ENCODE measurements around the gene ATP1A4.

Gene ATP1A4

GRCh38 chr1:160178731-160179130, 27.3 kb downstream of the ATP1A4 start:
- no peak for DNase-seq

DNA sequence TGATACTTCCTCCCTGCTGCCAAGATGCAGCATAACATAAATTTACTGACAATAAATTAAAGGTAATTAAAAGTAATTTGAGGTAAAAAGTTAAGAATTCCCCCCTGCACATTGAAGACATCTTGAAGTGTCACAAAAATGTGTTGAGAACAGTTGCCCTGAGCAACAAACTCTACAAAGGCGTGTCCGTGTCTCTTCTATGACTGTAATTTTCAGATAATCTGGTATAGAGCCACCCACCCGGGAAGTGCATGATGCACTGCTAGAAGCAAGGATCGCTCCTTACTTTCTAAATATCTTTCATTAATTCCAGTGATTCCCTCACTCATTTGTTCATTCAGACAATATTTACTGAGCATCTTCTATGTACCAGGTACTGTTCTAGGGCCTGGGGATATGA, 27.9 kb downstream of the ATP1A4 start:
- DNase-seq, result no peak

GRCh38 chr1:160186246-160186645, 34.8 kb downstream of the ATP1A4 start:
- DNase-seq, result no peak

DNA sequence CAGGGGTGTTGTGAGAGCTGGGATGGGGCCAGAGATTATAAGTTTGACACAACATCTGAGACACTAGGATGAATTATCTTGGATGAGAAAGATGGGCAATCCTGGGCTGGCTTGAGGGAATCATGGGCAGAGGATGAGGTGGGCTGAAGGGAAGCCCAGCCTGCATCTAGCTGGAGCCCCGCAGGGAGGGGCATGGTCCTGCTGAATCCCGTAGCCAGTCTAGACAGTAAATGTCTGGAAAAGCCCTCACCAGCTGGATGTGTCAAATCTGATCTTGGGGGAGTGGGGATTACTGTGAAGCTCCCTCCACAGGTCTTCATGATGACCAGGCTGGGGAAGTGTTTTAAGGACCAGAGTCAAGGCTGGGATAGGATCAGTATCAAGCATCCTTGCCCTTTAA, 35.3 kb downstream of the ATP1A4 start:
- no peak for DNase-seq

DNA sequence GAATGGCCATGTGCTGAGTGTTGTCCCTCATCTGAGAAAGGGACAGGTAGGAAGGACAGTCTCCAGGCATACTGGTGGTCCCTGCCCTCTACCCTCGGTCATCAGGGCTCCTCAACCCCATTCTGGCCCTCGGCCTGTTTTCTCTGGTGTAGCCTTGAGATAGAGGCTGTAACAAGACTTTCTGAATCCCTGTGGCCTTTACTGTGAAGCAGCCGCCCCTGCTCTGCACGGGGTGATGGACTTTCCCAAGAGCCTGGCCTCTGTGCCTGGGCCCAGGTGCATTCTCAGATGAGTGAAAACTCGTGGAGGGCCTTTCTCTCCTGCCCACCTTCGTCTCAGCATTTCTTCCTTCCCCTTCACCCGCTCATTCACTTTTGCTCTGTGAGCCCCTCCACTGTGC, 36.0 kb downstream of the ATP1A4 start:
- DNase-seq, result no peak

GRCh38 chr1:160188341-160188740, 36.9 kb downstream of the ATP1A4 start:
- no peak for DNase-seq

DNA sequence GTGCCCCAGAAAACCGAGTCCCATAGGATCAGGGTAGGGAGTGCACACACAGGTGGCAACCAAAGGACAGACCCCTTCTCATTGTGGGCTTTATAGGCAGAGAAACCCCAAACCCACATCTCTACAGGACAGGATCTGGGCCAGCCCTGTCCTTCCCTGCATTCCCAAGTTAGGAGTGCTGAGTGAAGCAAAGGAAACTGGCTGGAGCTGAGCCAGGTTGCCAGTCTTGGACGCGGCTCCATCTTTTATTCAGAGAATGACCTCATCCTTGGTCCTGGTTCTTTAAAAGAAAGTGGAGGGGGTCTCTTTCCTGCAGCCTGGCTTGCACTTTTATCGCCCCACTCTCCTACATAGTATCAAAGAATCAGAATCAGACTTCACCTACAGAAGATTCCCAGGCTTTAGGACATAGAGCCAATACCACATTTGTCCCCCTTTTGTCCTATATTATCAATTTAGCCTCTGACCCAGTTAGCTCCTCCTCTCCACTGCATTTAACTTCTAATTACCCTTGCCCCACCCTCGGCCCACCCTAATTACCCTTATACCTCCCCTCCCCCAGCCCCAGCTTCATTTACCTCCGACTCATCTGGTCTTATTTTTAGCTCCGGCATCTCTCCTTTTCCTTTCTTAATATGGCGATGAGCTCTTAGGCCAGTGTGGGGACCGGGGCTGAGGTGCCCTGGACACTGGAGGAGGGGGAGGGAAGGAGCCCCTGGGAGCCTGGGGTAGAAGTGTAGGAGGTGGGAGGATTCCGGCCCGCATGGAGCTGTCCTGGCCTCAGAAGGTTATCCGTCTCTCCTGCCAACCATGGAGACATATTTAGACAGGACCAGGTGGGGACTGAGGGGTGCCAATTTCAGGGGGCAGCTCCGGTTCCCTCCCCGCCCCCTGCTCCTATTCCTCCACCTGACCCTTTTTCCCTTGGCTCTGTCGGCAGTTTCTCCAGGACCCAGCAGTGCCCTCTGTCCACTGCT, 38.5 kb downstream of the ATP1A4 start, which contains the start of gene CASQ1:
Gene CASQ1 (plus strand): TSS at position 927 of the 977 bp plus-strand sequence. CDS start 177 bp downstream, outside the sequence.
- peak; percentile 80 for DNase-seq

DNA sequence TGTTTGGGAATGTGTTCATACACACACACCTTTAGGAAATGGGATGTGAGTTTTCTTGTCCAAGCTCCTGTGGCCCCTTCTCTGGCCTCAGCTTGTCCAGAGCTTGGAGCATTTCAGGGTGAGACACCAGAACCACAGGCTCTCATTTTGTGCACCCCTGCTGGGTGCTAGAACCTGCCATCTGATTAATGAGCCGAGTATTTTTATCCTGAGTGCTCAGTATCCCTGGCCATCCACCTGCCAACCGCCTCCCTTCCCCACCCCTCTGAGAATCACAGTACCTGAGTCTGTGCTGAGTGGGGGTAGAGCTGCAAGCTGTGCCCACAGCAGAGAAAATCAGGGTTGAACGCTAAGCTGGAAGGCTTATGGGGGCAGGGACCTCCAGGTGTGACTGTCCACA, 40.4 kb downstream of the ATP1A4 start:
- DNase-seq, result peak; percentile 34

DNA sequence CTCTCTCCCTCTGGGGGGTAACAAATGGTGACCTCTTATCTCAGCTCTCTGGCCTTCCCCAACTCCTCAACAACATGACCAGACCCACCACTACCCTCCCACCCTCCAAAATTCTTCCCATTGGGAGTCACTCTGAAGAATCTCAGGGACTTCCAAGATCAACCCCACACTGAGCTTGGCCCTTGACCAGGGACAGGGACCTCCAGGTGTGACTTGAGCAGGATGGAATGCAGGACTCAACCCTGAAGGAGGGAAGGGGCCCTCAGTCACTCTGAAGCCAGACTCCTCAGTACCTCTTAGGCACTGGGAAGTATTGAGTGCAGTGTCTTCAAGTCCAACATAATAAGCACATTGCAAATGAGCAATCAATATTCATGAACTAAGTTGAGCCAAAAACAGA, 40.8 kb downstream of the ATP1A4 start:
- DNase-seq, result no peak

- peak; percentile 93 for DNase-seq
These were observed 41.9 kb downstream of the ATP1A4 start for GRCh38 chr1:160193091-160193819.

GRCh38 chr1:160193832-160194736, 42.7 kb downstream of the ATP1A4 start:
- DNase-seq, result no peak

DNA sequence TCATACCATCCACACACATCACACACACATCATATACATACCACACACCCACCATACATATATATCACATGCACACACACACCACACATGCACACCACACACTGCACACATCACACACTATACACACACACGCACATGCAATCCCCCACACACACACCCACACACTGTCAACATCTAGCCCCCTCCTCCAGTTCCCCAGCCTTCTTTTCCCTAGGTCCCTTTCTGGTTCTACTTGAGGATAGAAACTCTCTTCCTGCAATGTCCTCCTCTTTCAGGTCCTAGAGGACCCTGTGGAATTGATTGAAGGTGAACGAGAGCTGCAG, 43.3 kb downstream of the ATP1A4 start:
- no peak for DNase-seq

- no peak for DNase-seq
These were observed 44.7 kb downstream of the ATP1A4 start for GRCh38 chr1:160196143-160196542.

DNA sequence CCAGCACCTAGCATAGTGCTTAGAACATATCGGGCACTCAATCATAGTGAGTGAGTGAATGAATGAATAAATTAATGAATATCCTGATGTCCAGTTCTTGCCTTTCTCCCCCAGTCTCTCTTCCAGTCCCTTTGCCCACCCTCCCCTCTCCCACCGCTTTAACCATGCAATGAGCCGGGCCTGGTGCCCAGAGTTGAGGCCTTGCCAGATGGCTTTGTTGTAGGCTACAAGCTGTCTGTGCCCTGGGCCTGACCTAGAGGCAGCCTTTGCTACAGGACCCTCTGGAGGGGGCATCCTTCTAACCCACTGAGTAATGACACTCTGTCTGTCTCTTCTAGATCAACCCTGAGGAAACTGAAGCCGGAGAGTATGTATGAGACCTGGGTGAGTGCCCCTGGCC, 45.8 kb downstream of the ATP1A4 start:
- DNase-seq, result no peak

DNA sequence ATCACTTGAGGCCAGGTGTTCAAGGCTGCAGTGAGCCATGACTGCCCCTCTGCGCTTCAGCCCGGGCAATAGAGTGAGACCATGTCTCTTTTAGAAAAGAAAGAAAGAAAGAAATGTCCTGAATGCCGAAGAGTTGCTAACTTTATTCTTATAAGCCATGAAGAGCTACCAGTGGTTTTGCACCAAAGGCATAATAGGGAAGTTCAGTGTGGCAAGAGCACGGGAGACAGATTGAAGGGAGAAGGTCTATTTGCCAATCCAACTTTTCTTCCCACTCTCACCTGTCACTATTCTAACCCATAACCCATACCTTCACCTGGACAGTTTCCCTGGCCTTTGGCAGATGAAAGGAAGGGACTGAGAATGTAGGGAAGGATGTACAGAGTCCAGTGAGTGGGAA, 49.4 kb downstream of the ATP1A4 start:
- no peak for DNase-seq

GRCh38 chr1:160204526-160205241, 53.3 kb downstream of the ATP1A4 start:
- DNase-seq, result peak; percentile 50

DNA sequence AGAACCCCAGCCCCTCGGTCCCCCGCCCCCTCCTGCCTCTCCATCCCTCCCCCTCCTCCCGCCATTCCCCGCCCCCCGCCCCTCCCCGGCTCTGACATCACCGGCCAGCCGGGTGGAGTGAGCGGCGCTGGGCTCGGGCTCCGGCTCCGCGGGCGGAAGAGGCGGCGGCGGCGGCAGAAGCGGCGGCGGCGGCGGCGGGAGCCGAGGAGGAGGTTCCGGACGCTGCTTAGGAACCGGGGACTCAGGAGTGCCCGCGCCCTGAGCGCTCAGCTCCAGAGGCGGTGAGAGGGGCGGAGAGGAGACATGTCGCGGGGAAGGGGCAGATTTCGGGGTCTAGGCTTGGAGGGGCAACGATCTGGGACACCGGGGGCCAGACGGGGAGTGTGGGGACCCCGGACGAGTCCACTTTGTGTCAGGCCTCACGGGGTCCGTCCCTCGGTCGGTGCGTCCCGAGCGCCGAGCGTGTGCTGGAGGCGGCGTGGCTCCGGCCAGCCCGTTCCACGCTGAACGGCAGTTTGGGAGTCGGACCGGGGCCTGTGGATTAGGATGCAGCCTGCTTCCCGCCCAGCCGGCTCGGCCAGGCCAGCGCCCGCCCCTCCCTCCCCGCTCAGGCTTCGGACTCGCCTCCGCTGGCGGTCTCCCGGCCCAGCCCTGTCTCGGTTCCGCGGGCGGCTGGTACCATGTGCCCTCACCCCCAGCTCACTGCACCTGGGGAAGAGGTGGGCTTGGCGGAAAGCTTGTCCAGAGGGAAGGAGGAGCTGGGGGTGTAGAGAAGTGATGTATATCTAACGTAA, 54.0 kb downstream of the ATP1A4 start, which contains the start of gene PEA15:
Gene PEA15 (plus strand): TSS at position 143 of the 794 bp plus-strand sequence. CDS start 6,161 bp downstream, outside the sequence.
- peak; percentile 89 for DNase-seq

- DNase-seq, result peak; percentile 65
These were observed 54.6 kb downstream of the ATP1A4 start for GRCh38 chr1:160206036-160206389.

DNA sequence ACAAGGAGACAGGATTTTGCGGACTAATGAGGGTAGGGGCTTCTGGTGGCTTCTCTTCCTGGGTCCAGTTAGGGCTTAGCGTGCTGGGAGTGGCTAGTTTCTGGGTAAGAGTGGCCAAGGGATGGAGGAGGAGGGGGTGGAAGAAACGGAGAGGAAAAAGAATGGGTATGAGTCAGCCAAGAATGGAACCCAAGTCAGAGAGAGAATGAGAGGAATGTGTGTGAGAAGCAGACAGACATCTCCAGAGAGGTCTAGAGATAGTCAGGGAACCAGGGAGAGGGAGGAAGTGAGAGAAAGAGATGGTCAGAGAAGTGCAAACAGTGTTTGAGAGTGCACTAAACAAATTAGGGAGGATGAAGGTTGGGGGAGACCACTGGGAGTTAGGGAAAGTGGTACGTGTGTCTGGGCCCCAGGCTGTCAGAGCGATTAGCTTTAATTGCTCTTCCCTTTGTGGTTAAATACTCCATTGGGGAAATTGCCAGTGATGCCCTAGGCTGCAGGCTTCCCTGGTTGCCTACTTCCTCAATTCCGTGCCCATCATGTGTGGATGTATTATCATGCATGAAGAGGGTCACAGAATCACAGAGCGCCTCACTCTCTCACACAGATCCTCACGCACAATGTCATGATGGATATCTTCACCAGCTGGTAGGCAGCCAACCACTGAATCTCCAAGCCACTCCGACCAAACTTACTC, 55.2 kb downstream of the ATP1A4 start:
- peak; percentile 95 for DNase-seq

GRCh38 chr1:160207118-160207650, 55.8 kb downstream of the ATP1A4 start:
- no peak for DNase-seq

Measured in NCI-H69 (cell line).